Measurements from ENCODE around the gene TMEM236. TPM values are rescaled to one million over a fixed set of nuclear protein-coding genes. Genes with fewer than 3 reads are reported as not detected.

The TMEM236 gene
- total RNA-seq, 1 experiment from 2014 or later = 0.03 TPM

GRCh38 chr10:17805330-17805729 is 53.3 kb downstream of the TMEM236 start:
- no peak for DNase-seq (ENCODE audit: low read depth, low spot score)
- in situ Hi-C loops (cut with HindIII; ENCODE audit: low pct_unique_long_range_greater_than_20kb, low sequenced_read_pairs) = no loop called here

- DNase-seq (ENCODE audit: low read depth, low spot score) = no peak
- in situ Hi-C loops (cut with HindIII; ENCODE audit: low pct_unique_long_range_greater_than_20kb, low sequenced_read_pairs) = no loop called here
Observed at GRCh38 chr10:17805921-17806577, 54.0 kb downstream of the TMEM236 start.

- in situ Hi-C loops (cut with HindIII; ENCODE audit: low pct_unique_long_range_greater_than_20kb, low sequenced_read_pairs) = no loop called here
Observed at GRCh38 chr10:17808971-17809841, 57.2 kb downstream of the TMEM236 start, which contains the start of gene MRC1. MRC1 (plus strand) TSS chr10:17809348; CDS start chr10:17809466, 118 bp downstream.

GRCh38 chr10:17811146-17811865 is 59.3 kb downstream of the TMEM236 start:
- no peak for DNase-seq (ENCODE audit: low read depth, low spot score)

More at GRCh38 chr10:17808971-17809841, 57.2 kb downstream of the TMEM236 start, which contains the start of gene MRC1:
- no peak for DNase-seq (ENCODE audit: low read depth, low spot score)

GRCh38 chr10:17814973-17815372 is 63.0 kb downstream of the TMEM236 start:
- in situ Hi-C loops (cut with HindIII; ENCODE audit: low pct_unique_long_range_greater_than_20kb, low sequenced_read_pairs) = no loop called here
- no peak for DNase-seq (ENCODE audit: low read depth, low spot score)

More at GRCh38 chr10:17811146-17811865, 59.3 kb downstream of the TMEM236 start:
- in situ Hi-C loops (cut with HindIII; ENCODE audit: low pct_unique_long_range_greater_than_20kb, low sequenced_read_pairs) = no loop called here

GRCh38 chr10:17816199-17816598 is 64.2 kb downstream of the TMEM236 start:
- in situ Hi-C loops (cut with HindIII; ENCODE audit: low pct_unique_long_range_greater_than_20kb, low sequenced_read_pairs) = no loop called here
- DNase-seq (ENCODE audit: low read depth, low spot score) = no peak

DNA sequence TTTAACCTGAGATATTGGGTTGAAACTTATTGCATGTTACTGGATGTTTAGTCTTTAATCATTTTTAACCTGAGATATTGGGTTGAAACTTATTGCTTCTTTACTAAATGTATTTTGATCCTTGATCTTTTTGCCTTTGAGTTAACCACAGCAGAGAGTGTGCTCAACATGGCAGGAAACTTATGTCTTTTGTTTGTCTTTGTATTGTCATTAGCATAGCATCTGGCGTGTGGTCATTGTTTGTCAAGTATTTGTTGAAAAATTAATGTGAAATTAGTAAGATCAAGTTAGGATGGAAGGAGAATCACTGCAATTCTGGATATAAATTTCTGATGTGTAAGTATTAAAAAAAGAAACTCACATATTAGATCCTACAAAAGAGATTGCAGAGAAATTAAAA is 65.3 kb downstream of the TMEM236 start:
- DNase-seq (ENCODE audit: low read depth, low spot score) = no peak
- in situ Hi-C loops (cut with HindIII; ENCODE audit: low pct_unique_long_range_greater_than_20kb, low sequenced_read_pairs) = no loop called here

- no peak for DNase-seq (ENCODE audit: low read depth, low spot score)
- in situ Hi-C loops (cut with HindIII; ENCODE audit: low pct_unique_long_range_greater_than_20kb, low sequenced_read_pairs) = no loop called here
Observed at GRCh38 chr10:17817790-17818189, 65.8 kb downstream of the TMEM236 start.

DNA sequence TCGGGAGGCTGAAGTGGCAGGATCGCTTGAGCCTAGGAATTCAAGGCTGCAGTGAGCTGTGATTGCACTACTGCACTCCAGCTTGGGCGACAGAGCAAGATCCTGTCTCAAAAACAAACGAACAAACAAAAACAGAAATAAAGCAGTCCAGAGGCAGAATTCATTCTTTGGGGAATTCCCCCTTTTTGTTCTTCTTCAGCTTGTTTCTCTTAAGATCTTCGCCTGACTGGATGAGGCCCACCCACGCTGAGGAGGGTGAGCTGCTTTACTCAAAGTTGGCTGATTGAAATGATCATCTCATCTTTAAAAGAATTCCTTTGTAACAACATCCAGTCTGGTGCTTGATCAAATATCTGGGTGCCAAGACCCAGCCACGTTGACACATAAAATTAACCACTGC is 67.8 kb downstream of the TMEM236 start:
- no peak for DNase-seq (ENCODE audit: low read depth, low spot score)
- in situ Hi-C loops (cut with HindIII; ENCODE audit: low pct_unique_long_range_greater_than_20kb, low sequenced_read_pairs) = no loop called here

GRCh38 chr10:17820943-17821342 is 68.9 kb downstream of the TMEM236 start:
- DNase-seq (ENCODE audit: low read depth, low spot score) = no peak
- in situ Hi-C loops (cut with HindIII; ENCODE audit: low pct_unique_long_range_greater_than_20kb, low sequenced_read_pairs) = no loop called here

DNA sequence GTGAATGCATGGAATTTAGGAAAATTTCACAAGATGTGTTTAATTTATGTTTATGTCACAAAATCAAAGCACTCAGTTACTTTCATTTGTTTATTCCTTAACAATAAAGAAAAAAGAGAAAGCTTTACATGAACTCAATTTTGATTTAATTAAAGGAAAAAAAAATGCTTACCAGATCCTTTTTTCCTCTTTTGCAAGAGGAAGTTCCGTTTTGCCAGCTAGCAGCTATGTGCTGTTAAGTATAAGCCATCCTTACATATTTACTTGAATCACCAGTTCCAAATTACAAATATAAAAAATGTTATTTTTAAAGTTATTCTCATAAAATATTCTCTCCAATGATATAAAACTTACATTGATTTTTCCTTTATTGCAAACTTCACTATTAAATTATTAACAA is 69.9 kb downstream of the TMEM236 start:
- in situ Hi-C loops (cut with HindIII; ENCODE audit: low pct_unique_long_range_greater_than_20kb, low sequenced_read_pairs) = no loop called here
- no peak for DNase-seq (ENCODE audit: low read depth, low spot score)

GRCh38 chr10:17831341-17831740 is 79.3 kb downstream of the TMEM236 start:
- DNase-seq (ENCODE audit: low read depth, low spot score) = no peak
- in situ Hi-C loops (cut with HindIII; ENCODE audit: low pct_unique_long_range_greater_than_20kb, low sequenced_read_pairs) = no loop called here

DNA sequence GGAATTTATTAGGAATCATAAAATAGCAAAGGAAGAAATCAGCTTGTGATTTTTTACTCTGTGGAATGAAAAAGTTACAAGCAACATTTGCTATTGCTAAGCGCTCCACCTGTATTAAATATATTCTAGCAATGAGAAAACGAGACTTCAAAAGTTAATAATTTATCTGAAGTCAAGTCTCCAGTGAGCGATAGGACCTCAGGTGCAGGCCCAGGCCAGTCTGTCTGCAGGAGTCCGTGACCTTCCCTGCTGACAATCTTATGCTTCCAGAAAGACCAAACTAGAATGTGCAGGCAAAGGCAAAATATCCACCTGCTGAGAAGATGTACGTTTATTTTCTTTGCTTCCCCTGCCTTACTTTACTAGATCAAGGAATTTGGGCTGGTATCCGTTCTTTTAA is 79.9 kb downstream of the TMEM236 start:
- in situ Hi-C loops (cut with HindIII; ENCODE audit: low pct_unique_long_range_greater_than_20kb, low sequenced_read_pairs) = no loop called here
- no peak for DNase-seq (ENCODE audit: low read depth, low spot score)

- in situ Hi-C loops (cut with HindIII; ENCODE audit: low pct_unique_long_range_greater_than_20kb, low sequenced_read_pairs) = no loop called here
Observed at GRCh38 chr10:17833656-17834055, 81.7 kb downstream of the TMEM236 start.

DNA sequence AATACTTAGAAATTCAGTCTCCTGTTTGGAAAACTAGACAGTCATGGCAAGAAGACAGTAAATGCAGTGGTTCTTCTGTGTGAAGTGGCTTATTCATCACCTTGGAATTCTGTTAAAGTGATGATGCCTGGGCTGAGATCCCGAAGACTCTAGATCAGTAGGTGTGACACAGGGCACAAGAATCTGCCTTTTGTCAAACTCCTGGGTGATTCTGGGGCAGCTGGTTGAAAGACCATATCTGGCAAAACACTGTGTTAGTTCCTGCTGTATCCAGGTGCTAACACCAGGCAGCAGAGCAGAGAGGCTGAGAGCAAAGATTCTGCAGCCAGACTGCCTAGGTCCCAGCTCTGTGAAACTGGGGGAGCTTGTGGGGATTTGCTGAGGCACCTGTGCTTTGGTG is 83.7 kb downstream of the TMEM236 start:
- no peak for DNase-seq (ENCODE audit: low read depth, low spot score)
- in situ Hi-C loops (cut with HindIII; ENCODE audit: low pct_unique_long_range_greater_than_20kb, low sequenced_read_pairs) = no loop called here

More at GRCh38 chr10:17833656-17834055, 81.7 kb downstream of the TMEM236 start:
- DNase-seq (ENCODE audit: low read depth, low spot score) = no peak

- DNase-seq (ENCODE audit: low read depth, low spot score) = peak; percentile 30
- in situ Hi-C loops (cut with HindIII; ENCODE audit: low pct_unique_long_range_greater_than_20kb, low sequenced_read_pairs) = no loop called here
Observed at GRCh38 chr10:17836942-17837341, 84.9 kb downstream of the TMEM236 start.

GRCh38 chr10:17838080-17838648 is 86.2 kb downstream of the TMEM236 start:
- DNase-seq (ENCODE audit: low read depth, low spot score) = no peak
- in situ Hi-C loops (cut with HindIII; ENCODE audit: low pct_unique_long_range_greater_than_20kb, low sequenced_read_pairs) = no loop called here

DNA sequence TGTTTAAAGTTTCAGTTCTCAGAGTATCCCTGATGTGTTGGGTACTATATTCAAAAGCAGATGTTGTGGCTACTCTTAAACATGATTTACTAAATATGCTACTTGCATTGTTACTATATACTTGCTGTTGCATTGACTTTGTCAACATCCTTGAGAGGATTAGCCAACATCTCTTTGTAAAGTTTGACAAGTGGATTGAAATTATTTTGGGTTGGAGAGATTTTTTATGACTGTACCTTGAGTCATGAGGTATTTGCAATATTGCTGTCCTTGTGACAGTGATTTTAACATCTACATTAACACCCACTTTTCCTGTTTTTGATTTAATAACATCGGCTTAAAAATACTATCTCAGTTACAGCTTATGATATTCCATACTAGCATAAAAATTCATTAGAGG is 89.0 kb downstream of the TMEM236 start:
- in situ Hi-C loops (cut with HindIII; ENCODE audit: low pct_unique_long_range_greater_than_20kb, low sequenced_read_pairs) = no loop called here
- no peak for DNase-seq (ENCODE audit: low read depth, low spot score)
